Fibroblast of lung (primary cell): Measurements from ENCODE around the gene GIGYF2.

Source experiments
- CTCF ChIP-seq, 2 donors: IDR thresholded peaks in 1 of 2; conservative IDR thresholded peaks in 1 of 2; 1 replicate in 1 of 2; 2 replicates in 1 of 2; pipeline ENCODE4 v1.5.1; 2011 to 2012; ENCODE audit warnings: low read length in 2 of 2, control low read depth in 1 of 2, inconsistent platforms in 1 of 2, low read depth in 1 of 2, mild to moderate bottlenecking in 1 of 2
- EZH2 ChIP-seq: IDR thresholded peaks from 2 replicates; pipeline ENCODE4 v1.5.1; 2012; ENCODE audit warnings: low read length, control low read depth, mild to moderate bottlenecking; ENCODE audit errors: missing control alignments

GRCh38 chr2:232781765-232782164 is 84.6 kb downstream of the GIGYF2 start:
- TF ChIP-seq CTCF (conservative IDR thresholded peaks at IDR 0.05 in 1 of 2, IDR thresholded peaks at IDR 0.05 in 1 of 2; ENCODE audit: low read depth in 1 of 2, low read length in 2 of 2) (no peak), EZH2 (no peak)
